Vagina (tissue), 2 donors: ENCODE results near the gene ST6GAL1. TPM values are rescaled to one million over a fixed set of nuclear protein-coding genes. Genes with fewer than 3 reads are reported as not detected.
"Not testable (repeated sequence)": the region's sequence is repeated elsewhere in the genome, so short reads cannot be mapped to it uniquely, and the experiment has no call there.

ENCODE experiments used
- DNase-seq, 2 donors: peaks; one replicate each; pipeline ENCODE4 v3.0.0-alpha.2; 2017; ENCODE audit errors: extremely low spot score in 2 of 2
- H3K27ac ChIP-seq: fragments of 200-600 bp; sonication (generic); one replicate; pipeline ENCODE4 v1.5.1; 2019
- H3K27me3 ChIP-seq: fragments of 200-600 bp; sonication (generic); one replicate; pipeline ENCODE4 v1.5.1; 2019
- H3K36me3 ChIP-seq, 2 donors: fragments of 200-600 bp; sonication (generic); one replicate each; pipeline ENCODE4 v1.5.1; 2017 to 2019
- H3K4me1 ChIP-seq: fragments of 200-600 bp; sonication (generic); one replicate; pipeline ENCODE4 v1.5.1; 2019
- H3K4me3 ChIP-seq, 2 donors: fragments of 200-600 bp; sonication (generic); 1 replicate in 1 of 2; 2 replicates in 1 of 2; pipeline ENCODE4 v1.5.1; 2016 to 2019
- H3K9me3 ChIP-seq: fragments of 200-600 bp; sonication (generic); one replicate; pipeline ENCODE4 v1.5.1; 2019
- POLR2A ChIP-seq, 2 donors: fragments of 450-650 bp; IDR thresholded peaks; one replicate each; pipeline ENCODE4 v1.6.1; 2017; ENCODE audit warnings: antibody characterized with exemption in 2 of 2, mild to moderate bottlenecking in 2 of 2, moderate library complexity in 2 of 2
- POLR2AphosphoS5 ChIP-seq, 2 donors: sonication (generic); formaldehyde crosslinking; IDR thresholded peaks; one replicate each; pipeline ENCODE4 v1.9.0; 2017; ENCODE audit warnings: antibody characterized with exemption in 2 of 2, mild to moderate bottlenecking in 2 of 2, low read depth in 1 of 2; ENCODE audit not compliant: insufficient read depth in 1 of 2
- intact Hi-C: fragments of 100-400 bp; cut with DNase I; formaldehyde crosslinking; loops from one replicate; pipeline ENCODE4 v1.15.1; 2023
- total RNA-seq: library from RNA; depleted of rRNA; stranded (reverse); fragments of >200 nt; gene quantifications from one replicate; pipeline ENCODE4 v1.2.3, GENCODE V29; 2016
- TF ChIP-seq, protein P1 (sequence below), 3 experiments: fragments of 450-650 bp in 2 of 3; fragments of 200-600 bp in 1 of 3; sonication (generic) in 1 of 3; IDR thresholded peaks; one replicate each; pipeline ENCODE4 v1.5.1; 2017 to 2019; ENCODE audit warnings: antibody characterized with exemption in 3 of 3, mild to moderate bottlenecking in 2 of 3, moderate library complexity in 2 of 3

Gene ST6GAL1
- total RNA-seq, 1 donor from 2014 or later, result 37.8 TPM

GRCh38 chr3:187021748-187022402, 91.5 kb downstream of the ST6GAL1 start:
- Histone ChIP-seq H3K36me3 (no peaks in the 10 kb centered on the region), H3K4me3 (no peak overlapping the region), H3K27ac (no peak overlapping the region)

DNA sequence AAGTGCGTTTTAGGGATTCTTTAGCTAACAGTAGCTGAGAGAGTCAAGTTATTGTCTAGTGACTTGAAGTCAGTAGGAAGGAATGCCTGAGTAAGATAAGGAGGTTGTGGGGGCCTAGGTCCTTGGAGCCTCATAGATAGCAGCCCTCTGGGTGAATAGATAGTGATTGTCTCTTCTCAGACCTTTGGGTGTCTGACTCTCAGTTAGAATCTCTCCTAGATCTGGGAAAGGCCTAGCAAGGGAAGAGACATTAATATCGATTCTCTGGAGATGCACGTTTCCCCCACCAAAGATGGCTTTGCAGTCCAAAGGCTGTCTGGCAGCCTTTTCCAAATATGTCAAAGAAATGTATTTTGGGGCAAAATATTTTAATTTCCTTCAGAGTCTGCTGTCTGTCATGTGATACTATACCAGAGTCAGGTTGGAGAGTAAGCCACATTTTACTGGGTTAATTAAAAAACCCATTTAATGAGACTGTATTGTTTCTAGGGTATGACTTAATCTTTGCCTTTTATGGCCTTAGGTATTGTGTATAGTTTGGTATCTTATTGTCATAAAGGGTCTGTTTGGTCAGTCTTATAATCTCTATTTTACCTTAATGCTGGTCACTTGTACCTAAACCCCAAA, 92.2 kb downstream of the ST6GAL1 start:
- TF ChIP-seq POLR2A (IDR thresholded peaks at IDR 0.05) (no peak), POLR2AphosphoS5 (IDR thresholded peaks at IDR 0.05; ENCODE audit: insufficient read depth in 1 of 2, low read depth in 1 of 2) (no peak)
- TF ChIP-seq, protein P1, sequence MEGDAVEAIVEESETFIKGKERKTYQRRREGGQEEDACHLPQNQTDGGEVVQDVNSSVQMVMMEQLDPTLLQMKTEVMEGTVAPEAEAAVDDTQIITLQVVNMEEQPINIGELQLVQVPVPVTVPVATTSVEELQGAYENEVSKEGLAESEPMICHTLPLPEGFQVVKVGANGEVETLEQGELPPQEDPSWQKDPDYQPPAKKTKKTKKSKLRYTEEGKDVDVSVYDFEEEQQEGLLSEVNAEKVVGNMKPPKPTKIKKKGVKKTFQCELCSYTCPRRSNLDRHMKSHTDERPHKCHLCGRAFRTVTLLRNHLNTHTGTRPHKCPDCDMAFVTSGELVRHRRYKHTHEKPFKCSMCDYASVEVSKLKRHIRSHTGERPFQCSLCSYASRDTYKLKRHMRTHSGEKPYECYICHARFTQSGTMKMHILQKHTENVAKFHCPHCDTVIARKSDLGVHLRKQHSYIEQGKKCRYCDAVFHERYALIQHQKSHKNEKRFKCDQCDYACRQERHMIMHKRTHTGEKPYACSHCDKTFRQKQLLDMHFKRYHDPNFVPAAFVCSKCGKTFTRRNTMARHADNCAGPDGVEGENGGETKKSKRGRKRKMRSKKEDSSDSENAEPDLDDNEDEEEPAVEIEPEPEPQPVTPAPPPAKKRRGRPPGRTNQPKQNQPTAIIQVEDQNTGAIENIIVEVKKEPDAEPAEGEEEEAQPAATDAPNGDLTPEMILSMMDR (IDR thresholded peaks at IDR 0.05), result no peak
- no peaks in the 10 kb centered on the region for H3K4me1 ChIP-seq
- intact Hi-C loops, result no loop called here

More at GRCh38 chr3:187021748-187022402, 91.5 kb downstream of the ST6GAL1 start:
- Histone ChIP-seq H3K27me3 (no peaks in the 10 kb centered on the region), H3K4me1 (no peaks in the 10 kb centered on the region), H3K9me3 (no peaks in the 10 kb centered on the region)
- no peak for DNase-seq
- TF ChIP-seq POLR2A (IDR thresholded peaks at IDR 0.05) (no peak), POLR2AphosphoS5 (IDR thresholded peaks at IDR 0.05; ENCODE audit: insufficient read depth in 1 of 2, low read depth in 1 of 2) (no peak)
- TF ChIP-seq, protein P1 (IDR thresholded peaks at IDR 0.05), result no peak
- intact Hi-C loops, result no loop called here

DNA sequence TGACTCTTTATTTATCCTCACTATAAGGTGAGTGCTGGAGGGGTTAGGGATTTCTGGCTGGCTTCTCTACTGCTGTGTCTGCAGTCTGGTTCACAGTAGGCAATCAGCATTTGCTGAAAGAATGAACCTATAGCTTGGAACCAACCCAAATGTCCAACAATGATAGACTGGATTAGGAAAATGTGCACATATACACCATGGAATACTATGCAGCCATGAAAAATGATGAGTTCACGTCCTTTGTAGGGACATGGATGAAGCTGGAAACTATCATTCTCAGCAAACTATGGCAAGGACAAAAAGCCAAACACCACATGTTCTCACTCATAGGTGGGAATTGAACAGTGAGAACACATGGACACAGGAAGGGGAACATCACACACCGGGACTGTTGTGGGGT, 93.0 kb downstream of the ST6GAL1 start:
- H3K9me3 ChIP-seq, H3K27me3 ChIP-seq, H3K27ac ChIP-seq, H3K4me3 ChIP-seq, H3K36me3 ChIP-seq, DNase-seq, H3K4me1 ChIP-seq, intact Hi-C loops: not testable (repeated sequence)

More for the DNA sequence above, 92.2 kb downstream of the ST6GAL1 start:
- Histone ChIP-seq H3K9me3 (no peaks in the 10 kb centered on the region), H3K27me3 (no peaks in the 10 kb centered on the region), H3K4me3 (no peak overlapping the region), H3K27ac (no peak overlapping the region), H3K36me3 (no peaks in the 10 kb centered on the region)
- no peak for DNase-seq

GRCh38 chr3:187024536-187025226, 94.4 kb downstream of the ST6GAL1 start:
- Histone ChIP-seq H3K4me1 (no peaks in the 10 kb centered on the region), H3K27me3 (no peaks in the 10 kb centered on the region), H3K9me3 (no peaks in the 10 kb centered on the region), H3K27ac (no peak overlapping the region), H3K36me3 (no peaks in the 10 kb centered on the region), H3K4me3 (no peak overlapping the region)
- TF ChIP-seq POLR2AphosphoS5 (IDR thresholded peaks at IDR 0.05; ENCODE audit: insufficient read depth in 1 of 2, low read depth in 1 of 2) (no peak), POLR2A (IDR thresholded peaks at IDR 0.05) (no peak)
- TF ChIP-seq, protein P1 (IDR thresholded peaks at IDR 0.05), result no peak
- no peak for DNase-seq
- intact Hi-C loops, result no loop called here

DNA sequence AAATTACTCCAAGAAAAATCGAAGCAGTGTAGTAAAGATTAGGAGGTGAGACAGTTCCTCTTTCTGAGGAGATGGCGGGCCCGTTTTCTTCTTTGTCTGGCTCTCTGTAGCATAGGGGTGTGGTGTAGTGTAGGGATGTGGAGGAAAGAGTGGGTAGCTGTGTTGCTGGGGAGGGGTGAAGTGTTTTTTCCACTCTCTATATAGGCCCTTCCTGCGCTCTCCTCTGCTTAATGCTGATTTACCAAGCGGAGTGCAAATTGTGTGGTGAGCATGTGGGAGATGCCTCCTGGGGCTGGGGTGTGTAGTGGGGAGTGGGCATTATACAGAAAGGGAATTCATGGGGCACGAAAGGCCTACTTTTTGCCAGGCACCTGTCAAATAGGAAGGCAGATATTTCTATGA, 94.9 kb downstream of the ST6GAL1 start:
- TF ChIP-seq, protein P1 (IDR thresholded peaks at IDR 0.05), result no peak
- no peak for TF ChIP-seq POLR2AphosphoS5 (IDR thresholded peaks at IDR 0.05; ENCODE audit: insufficient read depth in 1 of 2, low read depth in 1 of 2)
- no peaks in the 10 kb centered on the region for H3K4me1 ChIP-seq
- no peaks in the 10 kb centered on the region for H3K27me3 ChIP-seq
- DNase-seq, result no peak
- H3K4me3 ChIP-seq, result no peak overlapping the region
- no peaks in the 10 kb centered on the region for H3K9me3 ChIP-seq
- intact Hi-C loops, result no loop called here
- H3K27ac ChIP-seq, result no peak overlapping the region
- no peaks in the 10 kb centered on the region for H3K36me3 ChIP-seq
